Caco-2 (cell line): ENCODE measurements around the gene COX20. TPM values are rescaled to one million over a fixed set of nuclear protein-coding genes. Genes with fewer than 3 reads are reported as not detected.

Experiments
- BruUV-seq: library from RNA; stranded (reverse); fragments of 400-500 nt; replicated peaks from 2 replicates; lab custom pipeline; 2021; lab: Mats Ljungman, UMichigan
- CTCF ChIA-PET: fragments of 300-600 bp; sonication (Branson Sonifier 250); formaldehyde crosslinking; loops from one replicate; lab custom pipeline; 2022; ENCODE audit warnings: antibody characterized with exemption; lab: Charles Lee
- POLR2A ChIA-PET: fragments of 300-600 bp; sonication (Branson Sonifier 250); formaldehyde crosslinking; loops from one replicate; lab custom pipeline; 2022; ENCODE audit warnings: antibody characterized with exemption; lab: Charles Lee
- DNase-seq, 2 experiments: peaks; one replicate each; pipeline versions ENCODE4 v3.0.0 to v3.0.0-alpha.2; 2020 to 2022
- H3K27me3 ChIP-seq: replicated peaks from 2 replicates; pipeline ENCODE4 v1.6.0; 2011; ENCODE audit warnings: low read length; ENCODE audit not compliant: control insufficient read depth, insufficient read depth
- H3K36me3 ChIP-seq: 2 replicates; pipeline ENCODE4 v1.5.1; 2011; ENCODE audit warnings: low read length; ENCODE audit not compliant: control insufficient read depth, insufficient read depth
- H3K4me1 ChIP-seq: fragments of 250-450 bp; sonication (Bioruptor Pico); 2 replicates; pipeline ENCODE4 v1.5.1; 2020; ENCODE audit warnings: mild to moderate bottlenecking
- H3K4me3 ChIP-seq: 2 replicates; pipeline ENCODE4 v1.5.1; 2011; ENCODE audit warnings: low read depth, mild to moderate bottlenecking, control low read depth, low read length
- H3K9me3 ChIP-seq: fragments of 250-450 bp; sonication (Bioruptor Pico); 2 replicates; pipeline ENCODE4 v1.5.1; 2020; ENCODE audit warnings: mild to moderate bottlenecking, moderate library complexity
- H3K27ac Mint-ChIP-seq: one replicate; pipeline ENCODE4 v1.8.0; 2022; ENCODE audit warnings: mixed read lengths; ENCODE audit not compliant: unreplicated experiment
- H3K27me3 Mint-ChIP-seq: one replicate; pipeline ENCODE4 v1.8.0; 2022; ENCODE audit warnings: mixed read lengths; ENCODE audit not compliant: insufficient read depth, unreplicated experiment
- H3K36me3 Mint-ChIP-seq: one replicate; pipeline ENCODE4 v1.8.0; 2022; ENCODE audit warnings: mild to moderate bottlenecking, mixed read lengths; ENCODE audit not compliant: insufficient read depth, unreplicated experiment
- H3K4me1 Mint-ChIP-seq: one replicate; pipeline ENCODE4 v1.8.0; 2022; ENCODE audit warnings: low read depth, mixed read lengths; ENCODE audit not compliant: unreplicated experiment
- H3K4me3 Mint-ChIP-seq: one replicate; pipeline ENCODE4 v1.8.0; 2022; ENCODE audit warnings: mild to moderate bottlenecking, moderate library complexity, mixed read lengths; ENCODE audit not compliant: unreplicated experiment
- H3K9me3 Mint-ChIP-seq: one replicate; pipeline ENCODE4 v1.8.0; 2022; ENCODE audit warnings: mixed read lengths; ENCODE audit not compliant: unreplicated experiment
- CTCF ChIP-seq, 2 experiments: fragments of 200-600 bp in 1 of 2; IDR thresholded peaks; 1 replicate in 1 of 2; 2 replicates in 1 of 2; pipeline versions ENCODE4 v1.5.1 to v1.8.0; 2011 to 2022; ENCODE audit warnings: antibody characterized with exemption in 1 of 2, control low read depth in 1 of 2, inconsistent platforms in 1 of 2, low read depth in 1 of 2, low read length in 1 of 2, mild to moderate bottlenecking in 1 of 2, moderate library complexity in 1 of 2; ENCODE audit not compliant: insufficient read depth in 1 of 2, severe bottlenecking in 1 of 2, unreplicated experiment in 1 of 2
- intact Hi-C: fragments of 100-400 bp; cut with micrococcal nuclease; formaldehyde crosslinking; loops from one replicate; pipeline ENCODE4 v1.10.0; 2022; ENCODE audit not compliant: unreplicated experiment
- total RNA-seq: library from RNA; stranded (reverse); gene quantifications from 2 replicates; pipeline ENCODE4 v1.2.3, GENCODE V29; 2022

The COX20 gene
- total RNA-seq, 1 experiment from 2014 or later, result 68.0 TPM

DNA sequence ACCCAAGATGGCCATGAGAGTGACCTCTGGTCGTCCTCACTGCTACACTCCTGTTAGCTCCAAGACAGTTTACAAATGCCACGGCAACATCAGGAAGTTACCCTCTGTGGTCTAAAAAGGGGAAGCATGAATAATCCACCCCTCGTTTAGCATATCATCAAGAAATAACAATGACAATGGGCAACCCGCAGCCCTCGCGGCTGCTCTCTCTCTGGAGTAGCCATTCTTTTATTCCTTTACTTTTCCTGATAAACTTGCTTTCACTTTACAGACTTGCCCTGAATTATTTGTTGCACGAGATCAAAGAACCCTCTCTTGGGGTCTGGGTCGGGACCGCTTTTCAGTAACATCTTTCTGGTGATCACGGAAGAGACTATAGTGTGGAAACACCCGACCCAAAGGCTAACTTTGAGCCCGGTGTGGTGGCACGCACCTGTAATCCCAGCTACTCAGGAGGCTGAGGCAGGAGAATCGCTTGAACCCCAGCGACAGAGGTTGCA, 19.8 kb upstream of the COX20 start:
- Mint-ChIP-seq H3K36me3 (no peaks in the 10 kb centered on the region), H3K27ac (no peak overlapping the region), H3K4me1 (peaks cover 9% of the 10 kb centered on the region), H3K27me3 (no peaks in the 10 kb centered on the region), H3K9me3 (no peaks in the 10 kb centered on the region), H3K4me3 (no peak overlapping the region)
- ChIA-PET POLR2A (no interaction called here), CTCF (no interaction called here)
- intact Hi-C loops, result no loop called here
- no peak overlapping the region for H3K4me3 ChIP-seq
- H3K4me1 ChIP-seq, result peaks cover 38% of the 10 kb centered on the region
- DNase-seq, result no peak
- no peaks in the 10 kb centered on the region for H3K27me3 ChIP-seq
- no peaks in the 10 kb centered on the region for H3K9me3 ChIP-seq
- no peaks in the 10 kb centered on the region for H3K36me3 ChIP-seq
- no peak for TF ChIP-seq CTCF (IDR thresholded peaks at IDR 0.05; ENCODE audit: insufficient read depth in 1 of 2, low read depth in 1 of 2, low read length in 1 of 2, severe bottlenecking in 1 of 2, unreplicated experiment in 1 of 2)
- BruUV-seq, result no TSS peak

DNA sequence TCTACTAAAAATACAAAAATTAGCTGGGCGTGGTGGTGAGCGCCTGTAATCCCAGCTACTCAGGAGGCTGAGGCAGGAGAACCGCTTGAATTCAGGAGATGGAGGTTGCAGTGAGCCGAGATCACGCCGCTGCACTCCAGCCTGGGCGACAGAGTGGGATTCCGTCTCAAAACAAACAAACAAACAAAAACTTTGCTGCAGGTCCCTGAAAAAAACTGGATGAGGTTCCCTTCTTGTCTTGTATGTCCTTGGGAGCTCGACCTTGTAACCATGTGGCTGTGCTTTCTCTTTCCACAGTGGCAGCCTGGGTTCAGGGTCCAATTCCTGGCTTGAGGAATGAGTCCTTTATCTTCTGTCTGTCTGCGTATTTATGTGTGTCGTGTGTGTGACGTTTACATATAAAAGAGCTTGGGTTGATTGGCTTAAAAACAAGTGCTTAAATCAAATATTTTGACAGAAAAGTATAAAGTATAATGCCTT, 18.0 kb upstream of the COX20 start:
- Histone ChIP-seq H3K36me3 (no peaks in the 10 kb centered on the region), H3K27me3 (no peaks in the 10 kb centered on the region), H3K9me3 (no peaks in the 10 kb centered on the region), H3K4me3 (no peak overlapping the region), H3K4me1 (peaks cover 50% of the 10 kb centered on the region)
- no peak for TF ChIP-seq CTCF (IDR thresholded peaks at IDR 0.05; ENCODE audit: insufficient read depth in 1 of 2, low read depth in 1 of 2, low read length in 1 of 2, severe bottlenecking in 1 of 2, unreplicated experiment in 1 of 2)
- intact Hi-C loops, result loop anchor here (1.0 kb wide), 1 partner anchor 47 kb away; the partner anchor contains the start of gene HNRNPU
- no TSS peak for BruUV-seq
- CTCF ChIA-PET, result interaction anchor here (0.8 to 1.9 kb wide), 2 partner anchors 13 to 16 kb away, joined by 3 to 6 read pairs; no protein-coding TSS in a partner anchor
- Mint-ChIP-seq H3K27me3 (no peaks in the 10 kb centered on the region), H3K27ac (peak overlapping the region; percentile 75), H3K36me3 (no peaks in the 10 kb centered on the region), H3K9me3 (no peaks in the 10 kb centered on the region), H3K4me3 (no peak overlapping the region), H3K4me1 (peaks cover 15% of the 10 kb centered on the region)
- POLR2A ChIA-PET, result interaction anchor here (1.2 kb wide), 1 partner anchor 18 kb away, joined by 6 read pairs; the partner anchor contains the start of gene COX20
- DNase-seq, result peak; percentile 55 to 77

- TF ChIP-seq CTCF (IDR thresholded peaks at IDR 0.05; ENCODE audit: insufficient read depth in 1 of 2, low read depth in 1 of 2, low read length in 1 of 2, severe bottlenecking in 1 of 2, unreplicated experiment in 1 of 2), result no peak
- Mint-ChIP-seq H3K27ac (peak overlapping the region; percentile 90), H3K9me3 (no peaks in the 10 kb centered on the region), H3K27me3 (no peaks in the 10 kb centered on the region), H3K4me1 (peaks cover 15% of the 10 kb centered on the region), H3K36me3 (no peaks in the 10 kb centered on the region), H3K4me3 (no peak overlapping the region)
- no peaks in the 10 kb centered on the region for H3K27me3 ChIP-seq
- peaks cover 50% of the 10 kb centered on the region for H3K4me1 ChIP-seq
- ChIA-PET POLR2A (no interaction called here), CTCF (no interaction called here)
- intact Hi-C loops, result loop anchor here (2.0 kb wide), 1 partner anchor 17 kb away; no protein-coding TSS in a partner anchor
- no TSS peak for BruUV-seq
- no peaks in the 10 kb centered on the region for H3K36me3 ChIP-seq
- H3K4me3 ChIP-seq, result no peak overlapping the region
- DNase-seq, result peak; percentile 37 to 68
- H3K9me3 ChIP-seq, result no peaks in the 10 kb centered on the region
Observed at GRCh38 chr1:244820131-244820530, 15.3 kb upstream of the COX20 start.
